22Rv1 (cell line): ENCODE results near the gene VGLL1.

ENCODE experiments used
- H3K27ac ChIP-seq: fragments of 450-650 bp; 2 replicates; pipeline ENCODE4 v1.5.1; 2017
- ZFX ChIP-seq: fragments of 450-650 bp; IDR thresholded peaks from 2 replicates; pipeline ENCODE4 v1.6.1; 2017; ENCODE audit warnings: antibody characterized with exemption, borderline replicate concordance
- TF ChIP-seq, protein P1 (sequence below): fragments of 450-650 bp; IDR thresholded peaks from 2 replicates; pipeline ENCODE4 v1.5.1; 2017; ENCODE audit warnings: mild to moderate bottlenecking

The VGLL1 gene

DNA sequence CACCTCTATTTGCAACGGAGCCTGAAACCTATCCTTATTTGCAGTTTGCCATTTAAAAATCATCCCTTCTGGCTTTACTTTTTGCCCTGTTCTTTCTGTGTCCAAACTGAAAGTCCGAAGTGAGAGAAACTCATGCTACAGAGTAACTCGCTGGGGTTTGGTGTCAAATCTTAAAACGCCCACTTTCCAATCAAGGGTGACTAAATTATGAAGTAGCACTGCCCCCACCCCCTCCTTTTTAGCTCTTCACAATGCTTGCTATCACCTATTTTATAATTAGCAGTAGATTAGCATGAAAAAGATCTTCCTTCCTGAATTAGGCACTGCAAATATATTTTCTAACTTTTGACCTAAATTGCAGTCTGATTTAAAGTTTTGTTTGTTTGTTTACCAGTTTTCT is 52.5 kb downstream of the VGLL1 start:
- no peak overlapping the region for H3K27ac ChIP-seq
- TF ChIP-seq, protein P1, sequence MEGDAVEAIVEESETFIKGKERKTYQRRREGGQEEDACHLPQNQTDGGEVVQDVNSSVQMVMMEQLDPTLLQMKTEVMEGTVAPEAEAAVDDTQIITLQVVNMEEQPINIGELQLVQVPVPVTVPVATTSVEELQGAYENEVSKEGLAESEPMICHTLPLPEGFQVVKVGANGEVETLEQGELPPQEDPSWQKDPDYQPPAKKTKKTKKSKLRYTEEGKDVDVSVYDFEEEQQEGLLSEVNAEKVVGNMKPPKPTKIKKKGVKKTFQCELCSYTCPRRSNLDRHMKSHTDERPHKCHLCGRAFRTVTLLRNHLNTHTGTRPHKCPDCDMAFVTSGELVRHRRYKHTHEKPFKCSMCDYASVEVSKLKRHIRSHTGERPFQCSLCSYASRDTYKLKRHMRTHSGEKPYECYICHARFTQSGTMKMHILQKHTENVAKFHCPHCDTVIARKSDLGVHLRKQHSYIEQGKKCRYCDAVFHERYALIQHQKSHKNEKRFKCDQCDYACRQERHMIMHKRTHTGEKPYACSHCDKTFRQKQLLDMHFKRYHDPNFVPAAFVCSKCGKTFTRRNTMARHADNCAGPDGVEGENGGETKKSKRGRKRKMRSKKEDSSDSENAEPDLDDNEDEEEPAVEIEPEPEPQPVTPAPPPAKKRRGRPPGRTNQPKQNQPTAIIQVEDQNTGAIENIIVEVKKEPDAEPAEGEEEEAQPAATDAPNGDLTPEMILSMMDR, result no peak
- no peak for TF ChIP-seq ZFX

DNA sequence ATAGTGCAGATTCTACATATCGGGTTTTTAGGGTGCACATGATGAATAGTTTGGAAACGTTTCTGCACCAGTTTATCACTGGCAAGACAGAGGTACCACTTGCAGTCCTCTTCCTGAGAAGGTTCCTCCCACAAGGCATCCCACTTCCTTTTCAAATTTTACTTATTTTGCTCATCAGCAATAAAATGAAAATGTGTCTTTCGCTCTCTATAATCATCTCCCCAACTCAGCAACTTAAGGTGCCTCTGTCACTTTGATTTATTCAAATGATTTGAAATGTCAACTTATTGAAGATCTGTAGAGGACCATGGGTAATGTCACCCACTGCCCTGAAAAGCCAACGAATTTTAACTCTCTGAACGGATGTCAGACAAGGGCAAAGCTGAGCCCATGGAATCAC is 53.2 kb downstream of the VGLL1 start:
- no peak for TF ChIP-seq ZFX
- TF ChIP-seq, protein P1, result no peak
- no peak overlapping the region for H3K27ac ChIP-seq

DNA sequence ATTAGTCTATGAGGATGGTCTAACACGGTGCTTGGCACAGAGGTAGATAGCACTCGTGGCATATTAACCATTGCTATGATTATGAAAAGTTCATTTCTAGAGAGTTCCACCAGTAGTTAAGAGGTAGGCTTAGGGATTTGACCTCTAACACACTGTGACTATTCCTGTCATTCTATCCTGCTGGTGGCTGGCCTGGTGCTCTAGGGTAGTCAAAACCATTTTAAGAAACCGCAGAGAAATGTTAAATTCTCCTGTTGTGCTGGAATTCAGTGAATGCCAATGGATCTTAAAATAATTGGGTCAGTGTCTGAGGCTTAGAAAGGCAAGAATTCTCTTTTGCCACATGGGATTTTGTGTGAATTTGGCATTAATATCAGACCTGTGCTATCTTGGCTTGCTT is 53.9 kb downstream of the VGLL1 start:
- TF ChIP-seq, protein P1, result no peak
- no peak for TF ChIP-seq ZFX
- H3K27ac ChIP-seq, result no peak overlapping the region

DNA sequence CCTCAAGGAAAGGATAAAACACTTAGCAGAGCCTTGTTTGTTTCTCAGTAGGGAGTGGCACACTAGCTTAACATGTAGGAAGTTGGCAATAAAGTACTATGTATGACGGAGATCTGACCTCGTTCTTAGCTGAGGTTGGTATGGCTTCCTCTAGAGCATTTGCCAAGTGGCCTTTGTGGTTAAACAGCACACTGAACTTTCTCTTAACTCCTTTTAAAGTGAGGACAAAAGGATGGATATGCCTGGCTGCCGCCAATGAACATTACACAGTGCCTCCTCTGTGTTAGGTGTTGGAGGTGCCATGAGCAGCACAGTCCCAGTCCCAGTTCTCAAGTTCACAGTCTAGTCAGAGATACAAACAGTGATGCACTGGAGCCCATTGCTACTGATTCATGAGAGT is 54.4 kb downstream of the VGLL1 start:
- H3K27ac ChIP-seq, result no peak overlapping the region
- TF ChIP-seq ZFX, result no peak
- TF ChIP-seq, protein P1, result no peak

DNA sequence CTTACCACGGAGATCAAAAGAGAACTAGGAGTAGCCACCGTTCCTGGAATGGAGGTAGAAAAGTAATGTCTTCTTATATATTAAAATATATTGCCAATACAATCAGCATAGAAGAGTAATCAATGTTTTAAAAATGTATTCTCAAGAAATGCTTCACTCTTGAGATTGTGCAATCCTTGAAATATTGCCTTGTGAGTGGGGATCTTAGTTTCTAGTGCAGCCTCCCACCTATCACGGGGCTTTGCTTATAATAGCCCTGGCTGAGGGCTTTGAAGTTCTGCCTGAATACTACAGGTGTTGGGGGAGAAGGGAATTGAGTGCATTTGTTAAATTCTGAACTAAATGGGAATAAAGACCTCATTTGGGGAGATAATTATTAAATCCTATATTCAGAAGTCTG is 55.5 kb downstream of the VGLL1 start:
- H3K27ac ChIP-seq, result no peak overlapping the region

DNA sequence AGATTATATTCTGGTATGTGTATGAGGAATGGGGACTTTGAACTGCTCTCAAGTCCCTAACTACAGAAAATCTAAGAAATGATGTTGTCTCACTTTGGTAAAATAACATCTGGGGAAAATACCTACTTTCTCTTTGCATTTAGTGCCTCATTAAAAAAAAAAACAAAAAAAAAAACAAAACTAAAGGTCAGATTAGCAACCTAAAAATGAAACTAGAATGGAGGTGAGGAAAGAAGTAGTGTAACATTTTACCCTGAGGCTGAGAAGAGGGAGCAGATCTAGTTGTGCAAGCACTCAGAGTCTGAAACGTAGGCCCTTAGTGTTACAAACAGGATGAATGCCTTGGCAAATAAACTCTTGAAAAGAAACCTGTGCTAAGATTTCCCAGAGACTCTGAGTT is 56.0 kb downstream of the VGLL1 start:
- TF ChIP-seq ZFX, result no peak
- TF ChIP-seq, protein P1, result no peak
- no peak overlapping the region for H3K27ac ChIP-seq

More for the DNA sequence above, 55.5 kb downstream of the VGLL1 start:
- TF ChIP-seq, protein P1, result no peak
- no peak for TF ChIP-seq ZFX

DNA sequence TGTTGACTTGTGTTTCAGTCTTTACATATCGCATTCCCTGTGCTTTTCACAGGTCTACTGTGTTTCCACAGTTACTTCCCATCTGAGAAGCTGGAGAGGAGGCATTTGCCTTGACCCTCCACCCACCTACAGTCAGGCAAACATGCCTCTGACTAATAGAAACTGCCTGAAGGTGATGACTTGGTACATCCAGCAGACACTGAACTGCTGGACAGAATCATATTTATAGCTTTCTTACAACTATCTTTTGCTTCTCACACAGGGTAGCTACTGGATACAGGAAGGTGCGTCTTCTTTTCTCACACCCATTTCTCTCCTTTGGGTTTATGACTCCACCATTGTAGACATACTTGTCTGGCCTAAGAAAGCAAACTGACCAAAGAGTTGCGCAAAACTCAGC is 58.0 kb downstream of the VGLL1 start:
- no peak overlapping the region for H3K27ac ChIP-seq
- TF ChIP-seq, protein P1, result no peak
- no peak for TF ChIP-seq ZFX
